Suprapubic skin (tissue), 3 donors: Measurements from ENCODE around the gene LRBA.

Experiments used
- CTCF ChIP-seq, 2 donors: fragments of 200-600 bp in 1 of 2; fragments of 450-650 bp in 1 of 2; sonication (generic) in 1 of 2; IDR thresholded peaks; one replicate each; pipeline ENCODE4 v1.5.1; 2016 to 2019; ENCODE audit warnings: antibody characterized with exemption in 2 of 2, mild to moderate bottlenecking in 1 of 2, moderate library complexity in 1 of 2
- EP300 ChIP-seq: sonication (generic); formaldehyde crosslinking; IDR thresholded peaks from one replicate; pipeline ENCODE4 v1.6.1; 2017; ENCODE audit warnings: antibody characterized with exemption
- POLR2A ChIP-seq, 2 donors: fragments of 450-650 bp; IDR thresholded peaks; one replicate each; pipeline ENCODE4 v1.6.1; 2017; ENCODE audit warnings: antibody characterized with exemption in 2 of 2, mild to moderate bottlenecking in 2 of 2, moderate library complexity in 2 of 2

- TF ChIP-seq POLR2A (IDR thresholded peaks at IDR 0.05) (no peak), EP300 (no peak), CTCF (IDR thresholded peaks at IDR 0.05) (no peak)
Observed at GRCh38 chr4:150990993-150991392, 24.1 kb downstream of the LRBA start.
